Parathyroid adenoma (tissue), 2 donors: ENCODE measurements around the gene CCSER1.

Source experiments
- H2AFZ ChIP-seq: fragments of 300-600 bp; sonication (generic); one replicate; pipeline ENCODE4 v1.7.0; 2017; ENCODE audit warnings: antibody characterized with exemption, mild to moderate bottlenecking
- H3K27ac ChIP-seq: fragments of 300-600 bp; sonication (generic); one replicate; pipeline ENCODE4 v1.7.0; 2017
- H3K27me3 ChIP-seq: fragments of 300-600 bp; sonication (generic); one replicate; pipeline ENCODE4 v1.7.0; 2017; ENCODE audit warnings: low read length; ENCODE audit not compliant: control insufficient read depth, insufficient read depth
- H3K36me3 ChIP-seq: fragments of 300-600 bp; sonication (generic); one replicate; pipeline ENCODE4 v1.7.0; 2017; ENCODE audit warnings: low read length; ENCODE audit not compliant: control insufficient read depth, insufficient read depth
- H3K4me1 ChIP-seq: fragments of 300-600 bp; sonication (generic); one replicate; pipeline ENCODE4 v1.7.0; 2017; ENCODE audit warnings: control low read depth
- H3K4me2 ChIP-seq: fragments of 300-600 bp; sonication (generic); one replicate; pipeline ENCODE4 v1.7.0; 2017; ENCODE audit warnings: low read length
- H3K4me3 ChIP-seq: fragments of 300-600 bp; sonication (generic); one replicate; pipeline ENCODE4 v1.7.0; 2017; ENCODE audit warnings: low read depth, low read length
- H3K79me2 ChIP-seq: fragments of 300-600 bp; sonication (generic); one replicate; pipeline ENCODE4 v1.7.0; 2017; ENCODE audit warnings: control low read depth
- H3K9ac ChIP-seq: fragments of 300-600 bp; sonication (generic); one replicate; pipeline ENCODE4 v1.7.0; 2017; ENCODE audit warnings: mild to moderate bottlenecking
- H3K9me3 ChIP-seq: fragments of 300-600 bp; sonication (generic); one replicate; pipeline ENCODE4 v1.7.0; 2017; ENCODE audit warnings: low read length; ENCODE audit not compliant: control insufficient read depth
- TF ChIP-seq, protein P1 (sequence below): fragments of 300-600 bp; sonication (generic); IDR thresholded peaks from one replicate; pipeline ENCODE4 v1.7.0; 2017; ENCODE audit warnings: antibody characterized with exemption, mild to moderate bottlenecking
- donor health status: primary hyperparathyroidism.

CCSER1 gene

GRCh38 chr4:90215286-90215685 lies 88.1 kb downstream of the CCSER1 start:
- H3K9me3 ChIP-seq, result no peaks in the 10 kb centered on the region
- no peak overlapping the region for H2AFZ ChIP-seq
- no peak overlapping the region for H3K27ac ChIP-seq
- H3K9ac ChIP-seq, result no peak overlapping the region
- H3K4me2 ChIP-seq, result no peak overlapping the region
- H3K4me1 ChIP-seq, result no peaks in the 10 kb centered on the region
- no peak overlapping the region for H3K4me3 ChIP-seq
- no peaks in the 10 kb centered on the region for H3K27me3 ChIP-seq
- no peaks in the 10 kb centered on the region for H3K36me3 ChIP-seq
- TF ChIP-seq, protein P1, sequence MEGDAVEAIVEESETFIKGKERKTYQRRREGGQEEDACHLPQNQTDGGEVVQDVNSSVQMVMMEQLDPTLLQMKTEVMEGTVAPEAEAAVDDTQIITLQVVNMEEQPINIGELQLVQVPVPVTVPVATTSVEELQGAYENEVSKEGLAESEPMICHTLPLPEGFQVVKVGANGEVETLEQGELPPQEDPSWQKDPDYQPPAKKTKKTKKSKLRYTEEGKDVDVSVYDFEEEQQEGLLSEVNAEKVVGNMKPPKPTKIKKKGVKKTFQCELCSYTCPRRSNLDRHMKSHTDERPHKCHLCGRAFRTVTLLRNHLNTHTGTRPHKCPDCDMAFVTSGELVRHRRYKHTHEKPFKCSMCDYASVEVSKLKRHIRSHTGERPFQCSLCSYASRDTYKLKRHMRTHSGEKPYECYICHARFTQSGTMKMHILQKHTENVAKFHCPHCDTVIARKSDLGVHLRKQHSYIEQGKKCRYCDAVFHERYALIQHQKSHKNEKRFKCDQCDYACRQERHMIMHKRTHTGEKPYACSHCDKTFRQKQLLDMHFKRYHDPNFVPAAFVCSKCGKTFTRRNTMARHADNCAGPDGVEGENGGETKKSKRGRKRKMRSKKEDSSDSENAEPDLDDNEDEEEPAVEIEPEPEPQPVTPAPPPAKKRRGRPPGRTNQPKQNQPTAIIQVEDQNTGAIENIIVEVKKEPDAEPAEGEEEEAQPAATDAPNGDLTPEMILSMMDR, result no peak
- H3K79me2 ChIP-seq, result peaks cover 2% of the 10 kb centered on the region

DNA sequence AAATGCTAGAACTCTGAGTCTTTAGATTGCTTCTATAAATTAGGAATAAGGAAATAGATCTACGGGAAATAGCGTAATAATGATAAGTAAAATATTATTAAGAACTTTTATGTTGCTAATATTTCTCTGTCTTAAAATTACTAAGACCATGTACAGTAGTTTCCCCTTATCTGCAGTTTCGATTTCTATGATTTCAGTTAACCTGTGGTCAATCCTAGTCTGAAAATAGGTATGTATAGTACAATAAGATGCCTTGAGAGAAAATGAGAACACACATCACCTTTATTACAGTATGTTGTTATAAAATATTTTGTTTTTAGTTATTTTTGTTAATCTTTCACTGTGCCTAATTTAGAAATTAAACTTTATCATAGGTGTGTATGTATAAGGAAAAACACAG lies 92.6 kb downstream of the CCSER1 start:
- Histone ChIP-seq H3K36me3 (no peaks in the 10 kb centered on the region), H3K79me2 (peaks cover 2% of the 10 kb centered on the region), H3K27me3 (no peaks in the 10 kb centered on the region), H2AFZ (no peak overlapping the region), H3K9me3 (no peaks in the 10 kb centered on the region), H3K9ac (no peak overlapping the region), H3K4me1 (no peaks in the 10 kb centered on the region), H3K4me3 (no peak overlapping the region), H3K27ac (no peak overlapping the region), H3K4me2 (no peak overlapping the region)
- TF ChIP-seq, protein P1, result no peak

DNA sequence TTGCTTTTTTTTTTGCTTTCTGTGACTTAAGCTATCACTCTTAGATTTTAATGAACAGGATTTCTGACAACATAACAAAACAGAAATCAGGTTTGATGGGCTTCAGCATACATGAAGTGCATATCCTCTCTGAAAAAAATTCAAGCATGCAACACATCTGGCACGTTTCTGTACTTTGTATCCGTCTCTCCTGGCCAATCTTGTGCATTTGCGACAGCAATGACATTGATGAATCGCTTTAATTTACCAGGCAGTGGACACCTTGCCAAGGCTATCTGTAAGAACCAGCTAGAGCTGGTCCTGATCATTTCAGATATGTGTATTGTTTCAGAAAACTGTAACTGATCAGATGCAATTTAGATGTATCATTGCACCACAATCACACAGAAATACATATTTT lies 93.3 kb downstream of the CCSER1 start:
- Histone ChIP-seq H3K79me2 (peaks cover 2% of the 10 kb centered on the region), H3K36me3 (no peaks in the 10 kb centered on the region), H3K9me3 (no peaks in the 10 kb centered on the region), H3K27ac (no peak overlapping the region), H3K27me3 (no peaks in the 10 kb centered on the region), H3K9ac (no peak overlapping the region), H3K4me3 (no peak overlapping the region), H3K4me1 (no peaks in the 10 kb centered on the region), H2AFZ (no peak overlapping the region), H3K4me2 (no peak overlapping the region)
- TF ChIP-seq, protein P1, result no peak

DNA sequence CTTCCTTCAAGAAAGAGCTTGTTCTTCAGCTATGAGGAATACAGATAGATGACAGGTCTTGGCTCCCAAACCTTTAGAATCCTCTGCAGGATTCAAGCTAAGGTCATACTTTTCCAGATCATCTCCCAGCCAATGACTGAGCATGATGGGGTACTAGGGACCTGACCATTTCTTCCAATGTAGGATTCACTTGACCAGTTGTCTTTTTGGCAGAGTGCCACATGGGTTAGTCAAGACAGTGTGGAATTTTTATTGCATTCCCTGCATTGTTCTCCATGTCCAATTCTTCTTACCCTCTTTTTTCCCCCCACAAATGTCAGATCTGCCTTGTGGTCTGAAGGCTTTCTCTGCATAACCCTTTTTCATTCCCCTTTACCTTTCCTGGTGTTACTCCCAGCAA lies 99.5 kb downstream of the CCSER1 start:
- H2AFZ ChIP-seq, result no peak overlapping the region
- no peaks in the 10 kb centered on the region for H3K4me1 ChIP-seq
- no peaks in the 10 kb centered on the region for H3K79me2 ChIP-seq
- H3K27me3 ChIP-seq, result no peaks in the 10 kb centered on the region
- no peak overlapping the region for H3K4me3 ChIP-seq
- H3K36me3 ChIP-seq, result no peaks in the 10 kb centered on the region
- no peaks in the 10 kb centered on the region for H3K9me3 ChIP-seq
- no peak overlapping the region for H3K4me2 ChIP-seq
- no peak overlapping the region for H3K9ac ChIP-seq
- TF ChIP-seq, protein P1, result no peak
- no peak overlapping the region for H3K27ac ChIP-seq

DNA sequence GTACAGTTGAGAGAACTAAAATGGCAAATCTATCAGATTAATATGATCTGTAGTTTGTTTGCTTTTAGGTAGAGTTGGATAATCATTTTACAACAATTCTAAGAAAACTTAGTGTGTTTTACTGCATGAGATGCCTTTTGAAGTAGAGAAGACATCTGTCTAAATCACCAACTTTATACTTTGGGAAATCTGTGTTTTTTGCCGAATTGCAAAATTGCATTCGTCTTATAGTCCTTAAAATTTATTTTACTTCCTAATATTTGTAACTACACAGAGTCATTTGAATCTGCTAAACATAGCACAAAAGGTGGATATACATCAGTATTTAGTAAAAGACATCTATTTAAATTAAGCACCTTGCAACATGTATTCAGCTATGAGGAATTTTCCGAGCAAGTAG lies 100.0 kb downstream of the CCSER1 start:
- TF ChIP-seq, protein P1, result no peak
- no peak overlapping the region for H3K27ac ChIP-seq
- no peak overlapping the region for H3K9ac ChIP-seq
- H2AFZ ChIP-seq, result no peak overlapping the region
- no peak overlapping the region for H3K4me2 ChIP-seq
- no peaks in the 10 kb centered on the region for H3K9me3 ChIP-seq
- no peaks in the 10 kb centered on the region for H3K79me2 ChIP-seq
- no peaks in the 10 kb centered on the region for H3K36me3 ChIP-seq
- H3K27me3 ChIP-seq, result no peaks in the 10 kb centered on the region
- no peak overlapping the region for H3K4me3 ChIP-seq
- no peaks in the 10 kb centered on the region for H3K4me1 ChIP-seq
